ENCODE measurements around the gene FTO. TPM values are rescaled to one million over a fixed set of nuclear protein-coding genes. Genes with fewer than 3 reads are reported as not detected.
A peak's percentile ranks its signal among the peaks of the same experiment; 100 is the strongest.

The FTO gene
- total and polyA plus RNA-seq, 4 experiments from 2014 or later = 61.5 to 126 (median 69.7) TPM

DNA sequence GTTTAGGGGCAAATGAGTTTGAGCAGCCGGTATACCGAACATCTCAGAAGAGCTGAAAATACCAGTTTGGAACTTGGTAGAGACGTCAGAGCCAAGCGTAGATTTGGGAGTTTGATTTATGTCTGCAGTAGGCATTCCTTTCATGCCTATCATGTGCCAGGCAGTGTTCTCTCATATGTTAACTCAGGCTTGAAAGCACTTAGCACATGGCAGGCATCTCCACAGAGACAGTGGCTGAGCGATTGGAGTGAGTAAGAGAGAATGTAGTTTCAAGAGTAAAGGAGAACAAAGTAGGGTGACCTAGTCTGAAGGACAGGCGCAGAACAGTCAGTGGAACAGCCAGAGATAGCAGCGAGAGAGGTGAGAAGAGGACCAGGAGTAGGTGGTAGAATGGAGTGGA is 207.0 kb downstream of the FTO start:
- Mint-ChIP-seq H3K9me3 (no peaks in the 10 kb centered on the region), H3K36me3 (peaks cover 4 to 9% of the 10 kb centered on the region in 2 donors), H3K4me3 (no peak overlapping the region), H3K4me1 (peaks cover 0 to 26% (median 13%) of the 10 kb centered on the region in 4 donors), H3K27ac (no peak overlapping the region), H3K27me3 (no peaks in the 10 kb centered on the region)
- Histone ChIP-seq H3K27me3 (ENCODE audit: insufficient read depth, low read length) (no peaks in the 10 kb centered on the region), H3K27ac (ENCODE audit: low read depth, low read length) (no peak overlapping the region), H3K36me3 (ENCODE audit: insufficient read depth, low read length) (no peaks in the 10 kb centered on the region), H3K9me3 (ENCODE audit: control insufficient read depth in 1 of 2, low read length in 2 of 2) (no peaks in the 10 kb centered on the region), H3K4me1 (ENCODE audit: insufficient read depth, low read length) (peaks cover 45% of the 10 kb centered on the region), H3K4me3 (ENCODE audit: low read length in 2 of 2) (no peak overlapping the region)
- intact Hi-C loops (cut with micrococcal nuclease) = no loop called here
- CTCF ChIA-PET (ENCODE audit: partially characterized antibody) = no interaction called here
- no peak for DNase-seq
- POLR2A ChIA-PET (ENCODE audit: partially characterized antibody) = no interaction called here

DNA sequence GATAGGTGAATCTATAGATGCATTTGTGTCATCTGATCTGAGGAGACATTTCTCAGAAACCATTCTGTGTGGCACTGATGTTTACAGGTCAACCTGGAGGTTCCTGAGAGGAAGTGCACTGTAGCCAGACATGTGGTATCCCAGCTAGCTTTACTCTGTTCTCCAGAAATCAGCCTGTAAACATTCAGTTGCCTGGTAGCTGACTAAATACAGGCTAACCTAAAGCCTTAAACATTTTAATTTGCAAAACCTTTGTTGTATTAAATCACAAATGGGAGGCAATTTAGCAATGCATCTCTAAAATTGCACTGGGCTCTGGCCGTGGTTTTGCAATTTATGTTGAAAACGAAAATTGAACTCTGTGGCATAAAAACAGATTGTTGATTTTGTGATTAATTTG is 207.6 kb downstream of the FTO start:
- Histone ChIP-seq H3K27ac (ENCODE audit: low read depth, low read length) (no peak overlapping the region), H3K36me3 (ENCODE audit: insufficient read depth, low read length) (no peaks in the 10 kb centered on the region), H3K9me3 (ENCODE audit: control insufficient read depth in 1 of 2, low read length in 2 of 2) (no peaks in the 10 kb centered on the region), H3K4me3 (ENCODE audit: low read length in 2 of 2) (no peak overlapping the region), H3K27me3 (ENCODE audit: insufficient read depth, low read length) (no peaks in the 10 kb centered on the region), H3K4me1 (ENCODE audit: insufficient read depth, low read length) (peaks cover 45% of the 10 kb centered on the region)
- intact Hi-C loops (cut with micrococcal nuclease) = no loop called here
- ChIA-PET POLR2A (ENCODE audit: partially characterized antibody) (no interaction called here), CTCF (ENCODE audit: partially characterized antibody) (no interaction called here)
- Mint-ChIP-seq H3K4me3 (peak overlapping the region in 4 of 8 donors; percentile 8 to 44 (median 25)), H3K36me3 (peaks cover under 1 to 5% of the 10 kb centered on the region in 2 donors), H3K9me3 (no peaks in the 10 kb centered on the region), H3K27me3 (no peaks in the 10 kb centered on the region), H3K4me1 (peaks cover 0 to 26% (median 13%) of the 10 kb centered on the region in 4 donors), H3K27ac (peak overlapping the region in 2 of 7 donors; percentile 38 to 72)
- peak in 2 of 5 donors; percentile 18 to 36 for DNase-seq

DNA sequence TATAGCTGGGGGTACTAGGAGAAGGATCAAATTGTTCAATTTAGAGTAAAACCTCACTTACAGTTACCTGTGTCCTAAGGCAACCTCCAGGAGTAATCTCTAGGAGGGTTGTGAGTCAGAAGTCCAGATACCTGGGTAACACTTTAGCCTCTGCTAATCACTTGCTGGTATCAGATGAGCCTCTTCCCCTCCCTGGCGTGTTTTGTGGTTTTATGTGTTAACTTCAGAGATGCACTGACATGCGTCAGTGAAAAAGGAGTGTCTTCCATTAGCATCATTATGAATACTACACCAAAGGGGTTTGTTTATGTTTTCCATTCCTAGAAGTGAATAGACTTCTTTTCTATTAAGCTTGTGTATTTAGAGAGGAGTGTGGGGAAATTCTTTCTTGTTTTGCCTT is 208.2 kb downstream of the FTO start:
- H3K36me3 Mint-ChIP-seq = peaks cover 0 to 8% of the 10 kb centered on the region in 2 donors
- H3K27ac Mint-ChIP-seq = peak overlapping the region in 2 of 7 donors; percentile 38 to 72
- H3K4me1 Mint-ChIP-seq = peaks cover 0 to 26% (median 13%) of the 10 kb centered on the region in 4 donors
- H3K36me3 ChIP-seq (ENCODE audit: insufficient read depth, low read length) = no peaks in the 10 kb centered on the region
- peak; percentile 53 to 84 (median 68) for DNase-seq
- no peak overlapping the region for H3K27ac ChIP-seq (ENCODE audit: low read depth, low read length)
- H3K27me3 Mint-ChIP-seq = no peaks in the 10 kb centered on the region
- no peaks in the 10 kb centered on the region for H3K9me3 ChIP-seq (ENCODE audit: control insufficient read depth in 1 of 2, low read length in 2 of 2)
- H3K4me3 Mint-ChIP-seq = peak overlapping the region in 5 of 8 donors; percentile 2 to 44 (median 8)
- H3K4me3 ChIP-seq (ENCODE audit: low read length in 2 of 2) = no peak overlapping the region
- no peaks in the 10 kb centered on the region for H3K27me3 ChIP-seq (ENCODE audit: insufficient read depth, low read length)
- CTCF ChIA-PET (ENCODE audit: partially characterized antibody) = no interaction called here
- POLR2A ChIA-PET (ENCODE audit: partially characterized antibody) = no interaction called here
- intact Hi-C loops (cut with micrococcal nuclease) = no loop called here
- peaks cover 45% of the 10 kb centered on the region for H3K4me1 ChIP-seq (ENCODE audit: insufficient read depth, low read length)
- H3K9me3 Mint-ChIP-seq = no peaks in the 10 kb centered on the region

DNA sequence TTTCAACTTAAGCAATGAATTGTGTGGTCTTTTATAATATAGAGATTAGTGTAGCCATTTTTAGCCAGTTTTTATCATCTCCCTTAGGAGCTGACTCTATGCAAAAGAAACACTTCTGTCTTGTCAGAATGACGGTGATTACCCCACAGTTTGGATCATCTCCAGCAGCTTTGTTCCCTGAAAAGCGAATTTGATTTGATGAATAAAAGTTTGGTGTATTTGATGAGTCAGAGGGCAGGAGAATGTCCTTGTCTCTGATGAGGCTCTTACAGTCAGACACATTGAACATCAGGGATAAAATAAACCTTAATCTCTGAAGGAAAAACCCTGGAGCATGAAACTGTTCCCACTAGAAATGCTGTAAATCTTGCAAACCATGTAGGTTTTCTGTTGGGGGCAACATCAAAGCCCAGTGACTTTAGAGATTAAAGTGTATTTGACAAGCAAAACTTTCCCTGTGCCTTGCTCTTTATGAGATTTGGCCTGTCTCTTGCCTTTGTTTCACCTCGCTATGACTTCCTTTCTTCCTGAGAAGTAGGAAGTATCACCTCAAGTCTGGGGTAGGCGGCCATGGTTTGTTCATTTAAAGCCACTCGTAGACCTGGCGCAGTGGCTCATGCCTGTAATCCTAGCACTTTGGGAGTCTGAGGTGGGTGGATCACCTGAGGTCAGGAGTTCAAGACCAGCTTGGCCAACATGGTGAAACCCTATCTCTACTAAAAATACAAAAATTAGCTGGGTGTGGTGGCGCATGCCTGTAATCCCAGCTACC is 209.3 kb downstream of the FTO start:
- Mint-ChIP-seq H3K27me3 (no peaks in the 10 kb centered on the region), H3K27ac (peak overlapping the region in 6 of 7 donors; percentile 30 to 56 (median 50)), H3K36me3 (peaks cover 0 to 9% of the 10 kb centered on the region in 2 donors), H3K4me3 (peak overlapping the region in 5 of 8 donors; percentile 26 to 52 (median 41)), H3K4me1 (peaks cover 0 to 24% (median 12%) of the 10 kb centered on the region in 4 donors), H3K9me3 (no peaks in the 10 kb centered on the region)
- ChIA-PET POLR2A (ENCODE audit: partially characterized antibody) (no interaction called here), CTCF (ENCODE audit: partially characterized antibody) (no interaction called here)
- Histone ChIP-seq H3K9me3 (ENCODE audit: control insufficient read depth in 1 of 2, low read length in 2 of 2) (no peaks in the 10 kb centered on the region), H3K36me3 (ENCODE audit: insufficient read depth, low read length) (no peaks in the 10 kb centered on the region), H3K4me3 (ENCODE audit: low read length in 2 of 2) (no peak overlapping the region), H3K27me3 (ENCODE audit: insufficient read depth, low read length) (no peaks in the 10 kb centered on the region), H3K4me1 (ENCODE audit: insufficient read depth, low read length) (peaks cover 45% of the 10 kb centered on the region), H3K27ac (ENCODE audit: low read depth, low read length) (no peak overlapping the region)
- peak in 2 of 5 donors; percentile 4 to 9 for DNase-seq
- intact Hi-C loops (cut with micrococcal nuclease) = no loop called here

DNA sequence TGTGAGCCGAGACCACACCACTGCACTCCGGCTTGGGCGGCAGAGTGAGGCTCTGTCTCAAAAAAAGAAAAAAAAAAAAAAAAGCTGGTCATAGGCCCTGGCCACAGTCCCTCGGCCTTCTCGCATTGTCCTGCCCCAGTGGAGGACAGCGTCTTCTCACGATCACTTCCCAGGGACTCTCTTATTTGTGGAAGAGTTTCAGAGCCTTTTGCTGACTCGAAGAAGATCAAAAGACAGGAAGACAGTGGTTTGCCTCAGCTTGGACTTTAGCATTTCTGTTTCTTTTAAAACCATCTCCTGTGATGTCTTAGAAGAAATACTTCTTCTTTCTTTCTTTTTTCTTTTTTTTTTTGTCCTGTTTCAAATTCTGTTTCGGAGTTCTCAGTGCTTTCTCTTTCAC is 210.0 kb downstream of the FTO start:
- Histone ChIP-seq H3K4me3 (ENCODE audit: low read length in 2 of 2) (no peak overlapping the region), H3K27ac (ENCODE audit: low read depth, low read length) (no peak overlapping the region), H3K36me3 (ENCODE audit: insufficient read depth, low read length) (no peaks in the 10 kb centered on the region), H3K9me3 (ENCODE audit: control insufficient read depth in 1 of 2, low read length in 2 of 2) (no peaks in the 10 kb centered on the region), H3K4me1 (ENCODE audit: insufficient read depth, low read length) (peaks cover 45% of the 10 kb centered on the region), H3K27me3 (ENCODE audit: insufficient read depth, low read length) (no peaks in the 10 kb centered on the region)
- POLR2A ChIA-PET (ENCODE audit: partially characterized antibody) = no interaction called here
- Mint-ChIP-seq H3K36me3 (peaks cover 0 to 9% of the 10 kb centered on the region in 2 donors), H3K9me3 (no peaks in the 10 kb centered on the region), H3K27ac (peak overlapping the region; percentile 29 to 84 (median 62)), H3K27me3 (no peaks in the 10 kb centered on the region), H3K4me3 (peak overlapping the region in 5 of 8 donors; percentile 6 to 67 (median 38)), H3K4me1 (peaks cover 0 to 24% (median 12%) of the 10 kb centered on the region in 4 donors)
- CTCF ChIA-PET (ENCODE audit: partially characterized antibody) = no interaction called here
- peak in 1 of 5 donors; percentile 5 for DNase-seq
- intact Hi-C loops (cut with micrococcal nuclease) = no loop called here

DNA sequence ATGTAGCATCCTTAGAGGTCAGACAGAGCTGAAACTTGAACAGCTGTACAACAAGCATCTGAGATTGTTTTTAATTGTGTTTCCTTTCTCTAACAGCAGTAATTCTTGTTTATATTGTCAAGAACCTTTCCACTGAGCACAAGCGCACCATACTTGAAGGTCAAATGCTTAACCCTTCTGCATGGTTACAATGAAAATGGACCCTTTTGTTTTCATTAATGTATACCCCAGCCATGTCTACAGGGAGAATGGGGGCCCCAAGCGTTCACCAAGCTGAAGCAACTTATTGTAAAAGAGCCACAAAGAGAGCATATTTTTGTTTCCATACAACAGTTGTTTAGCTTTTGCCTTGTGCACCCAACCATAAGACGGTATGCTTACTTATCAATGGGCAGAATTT is 210.8 kb downstream of the FTO start:
- intact Hi-C loops (cut with micrococcal nuclease) = no loop called here
- peaks cover 0 to 14% of the 10 kb centered on the region in 2 donors for H3K36me3 Mint-ChIP-seq
- no peaks in the 10 kb centered on the region for H3K27me3 Mint-ChIP-seq
- peaks cover 45% of the 10 kb centered on the region for H3K4me1 ChIP-seq (ENCODE audit: insufficient read depth, low read length)
- H3K4me1 Mint-ChIP-seq = peaks cover 0 to 24% (median 12%) of the 10 kb centered on the region in 4 donors
- peak overlapping the region in 2 of 7 donors; percentile 45 to 67 for H3K27ac Mint-ChIP-seq
- peak overlapping the region in 1 of 8 donors; percentile 4 for H3K4me3 Mint-ChIP-seq
- CTCF ChIA-PET (ENCODE audit: partially characterized antibody) = interaction anchor here (1.1 kb wide), 1 partner anchor 24 kb away, joined by 3 read pairs; no protein-coding TSS in a partner anchor
- H3K27ac ChIP-seq (ENCODE audit: low read depth, low read length) = no peak overlapping the region
- POLR2A ChIA-PET (ENCODE audit: partially characterized antibody) = no interaction called here
- H3K4me3 ChIP-seq (ENCODE audit: low read length in 2 of 2) = no peak overlapping the region
- H3K36me3 ChIP-seq (ENCODE audit: insufficient read depth, low read length) = no peaks in the 10 kb centered on the region
- no peaks in the 10 kb centered on the region for H3K9me3 Mint-ChIP-seq
- H3K9me3 ChIP-seq (ENCODE audit: control insufficient read depth in 1 of 2, low read length in 2 of 2) = no peaks in the 10 kb centered on the region
- no peaks in the 10 kb centered on the region for H3K27me3 ChIP-seq (ENCODE audit: insufficient read depth, low read length)
- no peak for DNase-seq

DNA sequence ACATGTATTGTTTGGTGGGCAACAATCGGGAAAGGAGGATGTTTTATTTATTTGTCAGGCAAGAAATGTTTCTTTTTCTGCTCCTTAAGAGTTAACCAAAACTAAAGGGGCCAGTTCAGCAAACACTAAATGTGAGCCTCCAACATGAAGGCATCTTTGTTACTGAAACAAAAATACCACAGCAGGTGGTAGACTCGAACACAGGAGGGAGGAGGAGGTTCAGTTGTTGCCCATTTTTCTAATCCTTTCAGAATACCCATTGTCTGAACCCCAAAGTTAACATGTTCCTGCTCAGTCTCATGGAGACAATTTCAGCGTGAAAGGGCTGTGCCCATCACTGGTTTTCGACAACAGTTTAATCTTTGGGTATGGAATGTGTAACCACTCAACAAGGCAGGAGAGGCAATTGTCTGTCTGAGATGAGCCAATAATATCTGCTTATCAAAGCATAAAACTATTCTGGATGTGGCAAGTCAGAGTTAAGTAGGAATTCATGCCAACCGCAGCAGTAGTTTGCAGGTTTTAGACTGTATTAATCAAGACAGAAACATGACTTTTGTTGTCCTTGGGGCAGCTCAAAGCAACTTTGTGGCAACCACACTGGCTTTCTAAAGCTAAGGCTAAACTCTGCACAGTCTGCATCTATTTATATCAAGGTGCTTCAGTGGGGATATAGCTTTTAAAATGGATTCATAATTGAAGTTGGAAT is 211.7 kb downstream of the FTO start:
- Histone ChIP-seq H3K9me3 (ENCODE audit: control insufficient read depth in 1 of 2, low read length in 2 of 2) (no peaks in the 10 kb centered on the region), H3K36me3 (ENCODE audit: insufficient read depth, low read length) (no peaks in the 10 kb centered on the region), H3K27me3 (ENCODE audit: insufficient read depth, low read length) (no peaks in the 10 kb centered on the region), H3K4me1 (ENCODE audit: insufficient read depth, low read length) (peaks cover 44% of the 10 kb centered on the region), H3K27ac (ENCODE audit: low read depth, low read length) (no peak overlapping the region), H3K4me3 (ENCODE audit: low read length in 2 of 2) (no peak overlapping the region)
- POLR2A ChIA-PET (ENCODE audit: partially characterized antibody) = no interaction called here
- peak overlapping the region in 1 of 7 donors; percentile 23 for H3K27ac Mint-ChIP-seq
- H3K9me3 Mint-ChIP-seq = no peaks in the 10 kb centered on the region
- H3K27me3 Mint-ChIP-seq = no peaks in the 10 kb centered on the region
- no peak for DNase-seq
- H3K4me1 Mint-ChIP-seq = peaks cover 0 to 24% (median 12%) of the 10 kb centered on the region in 4 donors
- H3K4me3 Mint-ChIP-seq = no peak overlapping the region
- CTCF ChIA-PET (ENCODE audit: partially characterized antibody) = interaction anchor here (1.1 kb wide), 1 partner anchor 25 kb away, joined by 3 read pairs; no protein-coding TSS in a partner anchor
- intact Hi-C loops (cut with micrococcal nuclease) = no loop called here
- H3K36me3 Mint-ChIP-seq = peaks cover 0 to 14% of the 10 kb centered on the region in 2 donors

All from CD4-positive, alpha-beta memory T cell (primary cell).